Trophoblast cell (in vitro differentiated cells and primary cell): Measurements from ENCODE around the gene IL31.

ENCODE experiments used
- DNase-seq, 2 donors: peaks; one replicate each; pipeline ENCODE4 v3.0.0-alpha.2; 2016
- H2AFZ ChIP-seq: 2 replicates; pipeline ENCODE4 v1.6.1; 2013; ENCODE audit warnings: low read length, moderate library complexity, mild to moderate bottlenecking; ENCODE audit not compliant: insufficient read depth, poor library complexity
- H2AK5ac ChIP-seq: 2 replicates; pipeline ENCODE4 v1.6.1; 2013; ENCODE audit warnings: mild to moderate bottlenecking, low read length
- H2BK120ac ChIP-seq: 2 replicates; pipeline ENCODE4 v1.6.1; 2013; ENCODE audit warnings: low read length, mild to moderate bottlenecking, moderate library complexity; ENCODE audit not compliant: insufficient read depth, poor library complexity
- H2BK12ac ChIP-seq: 2 replicates; pipeline ENCODE4 v1.6.1; 2013; ENCODE audit warnings: mild to moderate bottlenecking, low read length, moderate library complexity
- H2BK5ac ChIP-seq: 2 replicates; pipeline ENCODE4 v1.6.1; 2013; ENCODE audit warnings: low read length, low read depth, moderate library complexity, mild to moderate bottlenecking; ENCODE audit not compliant: poor library complexity
- H3K14ac ChIP-seq: 2 replicates; pipeline ENCODE4 v1.6.1; 2013; ENCODE audit warnings: mild to moderate bottlenecking, low read length
- H3K18ac ChIP-seq: 2 replicates; pipeline ENCODE4 v1.6.1; 2013; ENCODE audit warnings: mild to moderate bottlenecking, low read length
- H3K23ac ChIP-seq: 2 replicates; pipeline ENCODE4 v1.6.1; 2013; ENCODE audit warnings: low read length
- H3K27ac ChIP-seq: 2 replicates; pipeline ENCODE4 v1.5.1; 2013; ENCODE audit warnings: low read depth, mild to moderate bottlenecking, inconsistent platforms, low read length, moderate library complexity
- H3K27me3 ChIP-seq: 2 replicates; pipeline ENCODE4 v1.6.1; 2013; ENCODE audit warnings: inconsistent platforms, mild to moderate bottlenecking, low read length, moderate library complexity; ENCODE audit not compliant: insufficient read depth
- H3K36me3 ChIP-seq, 2 experiments: 1 replicate in 1 of 2; 2 replicates in 1 of 2; pipeline ENCODE4 v1.6.1; 2013; ENCODE audit warnings: low read length in 2 of 2, mild to moderate bottlenecking in 2 of 2, moderate library complexity in 1 of 2; ENCODE audit not compliant: insufficient read depth in 2 of 2, control insufficient read depth in 1 of 2
- H3K4ac ChIP-seq: 2 replicates; pipeline ENCODE4 v1.6.1; 2013; ENCODE audit warnings: low read depth, mild to moderate bottlenecking, low read length, moderate library complexity
- H3K4me1 ChIP-seq, 2 experiments: 1 replicate in 1 of 2; 2 replicates in 1 of 2; pipeline ENCODE4 v1.6.1; 2013; ENCODE audit warnings: low read length in 2 of 2, mild to moderate bottlenecking in 2 of 2, moderate library complexity in 1 of 2; ENCODE audit not compliant: insufficient read depth in 2 of 2, control insufficient read depth in 1 of 2
- H3K4me2 ChIP-seq: 2 replicates; pipeline ENCODE4 v1.6.1; 2013; ENCODE audit warnings: inconsistent platforms, mild to moderate bottlenecking, low read length, moderate library complexity
- H3K4me3 ChIP-seq: 2 replicates; pipeline ENCODE4 v1.5.1; 2013; ENCODE audit warnings: mild to moderate bottlenecking, low read depth, low read length, inconsistent platforms
- H3K79me1 ChIP-seq: one replicate; pipeline ENCODE4 v1.6.1; 2013; ENCODE audit warnings: low read length
- H3K79me2 ChIP-seq: 2 replicates; pipeline ENCODE4 v1.6.1; 2013; ENCODE audit warnings: low read length, mild to moderate bottlenecking; ENCODE audit not compliant: control insufficient read depth, insufficient read depth, poor library complexity
- H3K9ac ChIP-seq: 2 replicates; pipeline ENCODE4 v1.6.1; 2013; ENCODE audit warnings: mild to moderate bottlenecking, low read length
- H3K9me3 ChIP-seq: 2 replicates; pipeline ENCODE4 v1.6.1; 2013; ENCODE audit warnings: low read depth, mild to moderate bottlenecking, control low read depth, inconsistent platforms, low read length; ENCODE audit not compliant: insufficient read depth
- H4K12ac ChIP-seq: 2 replicates; pipeline ENCODE4 v1.6.1; 2013; ENCODE audit warnings: low read depth, mild to moderate bottlenecking, low read length, moderate library complexity
- H4K8ac ChIP-seq: 2 replicates; pipeline ENCODE4 v1.6.1; 2013; ENCODE audit warnings: low read depth, mild to moderate bottlenecking, low read length, moderate library complexity
- H4K91ac ChIP-seq: one replicate; pipeline ENCODE4 v1.6.1; 2013; ENCODE audit warnings: low read depth, mild to moderate bottlenecking, low read length, moderate library complexity
- WGBS: extraction: QIAGEN DNeasy Blood & Tissue Kit; methylation state at CpG from one replicate; pipeline ENCODE4 v1.1.7; 2013; ENCODE audit warnings: missing lambda C conversion rate; ENCODE audit not compliant: insufficient read length, insufficient coverage; ENCODE audit errors: extremely low coverage; 5-methylcytosine and 5-hydroxymethylcytosine counted together

IL31 gene

GRCh38 chr12:122172262-122172939, 1.6 kb downstream of the IL31 start:
- H3K9ac ChIP-seq = no peak overlapping the region
- no peaks in the 10 kb centered on the region for H3K79me2 ChIP-seq
- H4K12ac ChIP-seq = no peak overlapping the region
- H3K4me2 ChIP-seq = no peak overlapping the region
- no peak for DNase-seq
- H2BK5ac ChIP-seq = no peak overlapping the region
- H3K18ac ChIP-seq = no peak overlapping the region
- no peak overlapping the region for H3K14ac ChIP-seq
- no peaks in the 10 kb centered on the region for H3K9me3 ChIP-seq
- no peak overlapping the region for H2BK120ac ChIP-seq
- no peaks in the 10 kb centered on the region for H3K36me3 ChIP-seq
- no peak overlapping the region for H3K4me3 ChIP-seq
- H2AFZ ChIP-seq = no peak overlapping the region
- H2BK12ac ChIP-seq = no peak overlapping the region
- H3K27ac ChIP-seq = no peak overlapping the region
- WGBS = no CpG with 5 or more reads among the region's 17 CpGs
- H2AK5ac ChIP-seq = no peak overlapping the region
- no peak overlapping the region for H4K91ac ChIP-seq
- no peak overlapping the region for H3K4ac ChIP-seq
- no peaks in the 10 kb centered on the region for H3K27me3 ChIP-seq
- no peaks in the 10 kb centered on the region for H3K79me1 ChIP-seq
- no peaks in the 10 kb centered on the region for H3K4me1 ChIP-seq
- H4K8ac ChIP-seq = no peak overlapping the region
- no peak overlapping the region for H3K23ac ChIP-seq

- no CpG with 5 or more reads among the region's 5 CpGs for WGBS
- H3K9ac ChIP-seq = no peak overlapping the region
Observed at GRCh38 chr12:122171399-122171798, 2.6 kb downstream of the IL31 start.

GRCh38 chr12:122168492-122168891, 5.5 kb downstream of the IL31 start:
- no peak overlapping the region for H3K9ac ChIP-seq
- H3K14ac ChIP-seq = no peak overlapping the region
- no peak overlapping the region for H2BK120ac ChIP-seq
- H3K9me3 ChIP-seq = no peaks in the 10 kb centered on the region
- no peak overlapping the region for H4K8ac ChIP-seq
- H3K79me1 ChIP-seq = no peaks in the 10 kb centered on the region
- 100% methylated on average over 1 of the region's 3 CpGs for WGBS
- H3K79me2 ChIP-seq = no peaks in the 10 kb centered on the region
- H3K23ac ChIP-seq = no peak overlapping the region
- no peak overlapping the region for H4K12ac ChIP-seq
- no peak overlapping the region for H2AK5ac ChIP-seq
- DNase-seq = no peak
- H2BK12ac ChIP-seq = no peak overlapping the region
- H3K4ac ChIP-seq = no peak overlapping the region
- no peak overlapping the region for H2BK5ac ChIP-seq
- no peaks in the 10 kb centered on the region for H3K27me3 ChIP-seq
- H2AFZ ChIP-seq = no peak overlapping the region
- H3K27ac ChIP-seq = no peak overlapping the region
- H3K4me3 ChIP-seq = no peak overlapping the region
- no peak overlapping the region for H4K91ac ChIP-seq
- H3K18ac ChIP-seq = no peak overlapping the region
- H3K36me3 ChIP-seq = no peaks in the 10 kb centered on the region
- no peak overlapping the region for H3K4me2 ChIP-seq
- H3K4me1 ChIP-seq = no peaks in the 10 kb centered on the region

More at GRCh38 chr12:122171399-122171798, 2.6 kb downstream of the IL31 start:
- H3K18ac ChIP-seq = no peak overlapping the region
- H3K79me1 ChIP-seq = no peaks in the 10 kb centered on the region
- H2BK12ac ChIP-seq = no peak overlapping the region
- no peaks in the 10 kb centered on the region for H3K4me1 ChIP-seq
- H4K8ac ChIP-seq = no peak overlapping the region
- H2BK5ac ChIP-seq = no peak overlapping the region
- no peaks in the 10 kb centered on the region for H3K36me3 ChIP-seq
- no peak overlapping the region for H3K4me3 ChIP-seq
- no peaks in the 10 kb centered on the region for H3K27me3 ChIP-seq
- no peak overlapping the region for H3K14ac ChIP-seq
- H4K12ac ChIP-seq = no peak overlapping the region
- no peak for DNase-seq
- H3K23ac ChIP-seq = no peak overlapping the region
- H3K79me2 ChIP-seq = no peaks in the 10 kb centered on the region
- H2AFZ ChIP-seq = no peak overlapping the region
- H2BK120ac ChIP-seq = no peak overlapping the region
- no peak overlapping the region for H2AK5ac ChIP-seq
- no peak overlapping the region for H4K91ac ChIP-seq
- no peak overlapping the region for H3K27ac ChIP-seq
- H3K4me2 ChIP-seq = no peak overlapping the region
- H3K9me3 ChIP-seq = no peaks in the 10 kb centered on the region
- H3K4ac ChIP-seq = no peak overlapping the region

- Histone ChIP-seq H2BK5ac (no peak overlapping the region), H4K8ac (no peak overlapping the region), H4K91ac (no peak overlapping the region), H2BK120ac (no peak overlapping the region), H3K36me3 (no peaks in the 10 kb centered on the region), H3K9ac (no peak overlapping the region), H4K12ac (no peak overlapping the region), H2AK5ac (no peak overlapping the region), H3K79me2 (no peaks in the 10 kb centered on the region), H3K4ac (no peak overlapping the region), H3K79me1 (no peaks in the 10 kb centered on the region), H3K27ac (no peak overlapping the region), H3K27me3 (no peaks in the 10 kb centered on the region), H3K4me1 (no peaks in the 10 kb centered on the region), H3K9me3 (no peaks in the 10 kb centered on the region), H3K4me2 (no peak overlapping the region), H2BK12ac (no peak overlapping the region), H2AFZ (no peak overlapping the region), H3K23ac (no peak overlapping the region), H3K18ac (no peak overlapping the region), H3K14ac (no peak overlapping the region), H3K4me3 (no peak overlapping the region)
- no peak for DNase-seq
- no CpG with 5 or more reads among the region's 10 CpGs for WGBS
Observed at GRCh38 chr12:122167356-122167925, 6.6 kb downstream of the IL31 start.
